ENCODE measurements around the gene SMO.
"Not testable (repeated sequence)": the region's sequence is repeated elsewhere in the genome, so short reads cannot be mapped to it uniquely, and the experiment has no call there.

SMO gene

DNA sequence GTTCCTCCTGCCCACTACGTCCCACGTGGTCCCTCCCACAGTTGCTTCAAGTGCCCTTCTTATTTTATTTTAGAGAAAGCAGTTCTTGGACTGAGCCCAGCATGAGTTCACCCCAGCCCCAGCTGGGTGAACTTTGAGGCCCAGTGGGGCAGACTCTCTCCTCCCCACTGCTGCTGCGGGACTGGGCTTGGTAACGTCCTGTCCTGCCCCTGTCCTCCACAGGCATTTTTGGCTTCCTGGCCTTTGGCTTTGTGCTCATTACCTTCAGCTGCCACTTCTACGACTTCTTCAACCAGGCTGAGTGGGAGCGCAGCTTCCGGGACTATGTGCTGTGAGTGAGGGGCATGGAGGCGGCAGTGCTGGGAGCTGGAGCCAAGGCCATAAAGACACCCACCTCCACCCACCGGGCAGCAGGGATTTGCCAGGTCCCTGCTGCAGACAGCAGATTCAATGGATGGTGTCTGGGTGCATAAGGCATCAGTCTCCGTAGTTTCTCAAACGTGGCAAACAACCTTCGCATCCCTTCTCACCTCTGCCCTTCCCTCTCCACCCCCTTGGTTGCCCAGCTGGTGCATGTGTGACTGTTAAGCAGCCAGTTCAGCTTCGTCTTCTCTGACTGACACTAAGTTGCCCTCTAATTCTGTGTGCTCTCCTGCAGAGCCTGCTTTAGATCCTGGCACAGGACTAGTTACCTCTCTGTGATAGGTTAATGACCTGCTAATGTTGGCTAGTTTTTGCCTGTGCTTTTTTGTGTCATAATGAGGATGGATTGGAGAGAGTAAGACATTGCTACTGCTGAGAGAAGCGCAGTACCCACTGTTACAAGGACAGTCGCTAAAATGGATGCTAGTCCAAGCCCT lies 20.9 kb downstream of the SMO start:
- FAIRE-seq, result no peak

DNA sequence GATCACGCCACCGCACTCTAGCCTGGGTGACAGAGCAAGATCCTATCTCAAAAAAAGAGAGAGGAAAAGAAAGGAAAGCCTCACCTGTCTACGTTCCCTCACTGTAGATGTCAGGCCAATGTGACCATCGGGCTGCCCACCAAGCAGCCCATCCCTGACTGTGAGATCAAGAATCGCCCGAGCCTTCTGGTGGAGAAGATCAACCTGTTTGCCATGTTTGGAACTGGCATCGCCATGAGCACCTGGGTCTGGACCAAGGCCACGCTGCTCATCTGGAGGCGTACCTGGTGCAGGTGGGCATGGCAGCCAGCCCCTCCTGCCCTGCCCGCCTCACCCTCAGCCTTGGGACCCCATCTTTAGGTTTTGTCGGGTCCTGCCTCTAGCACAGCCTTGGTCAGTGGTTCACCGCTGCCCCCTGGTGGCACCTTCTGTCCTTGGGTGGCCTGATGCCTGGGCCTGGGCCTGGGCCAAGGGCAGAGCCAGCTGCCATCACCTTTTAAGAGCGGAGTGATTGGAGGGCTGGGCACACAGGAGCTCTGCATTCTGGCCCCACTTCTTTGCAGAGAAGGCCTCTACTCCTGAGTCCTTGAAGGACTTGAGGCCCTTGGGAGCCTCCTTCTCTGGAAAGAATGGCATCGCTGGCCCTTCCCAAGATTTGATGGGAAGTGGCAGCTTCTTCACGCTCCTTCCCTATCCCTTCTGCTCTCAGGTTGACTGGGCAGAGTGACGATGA lies 22.0 kb downstream of the SMO start:
- no peak for FAIRE-seq

DNA sequence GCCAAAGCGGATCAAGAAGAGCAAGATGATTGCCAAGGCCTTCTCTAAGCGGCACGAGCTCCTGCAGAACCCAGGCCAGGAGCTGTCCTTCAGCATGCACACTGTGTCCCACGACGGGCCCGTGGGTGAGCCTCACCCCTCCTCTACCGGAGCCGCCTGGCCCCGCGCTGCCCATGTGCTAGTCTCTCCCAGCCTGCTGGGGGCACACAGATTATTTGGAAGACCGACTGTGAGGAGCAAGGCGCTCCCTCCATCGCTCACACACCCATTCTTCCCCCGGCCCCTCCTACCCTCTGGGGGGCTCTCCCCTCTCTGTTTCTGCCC lies 22.5 kb downstream of the SMO start:
- no peak for FAIRE-seq

DNA sequence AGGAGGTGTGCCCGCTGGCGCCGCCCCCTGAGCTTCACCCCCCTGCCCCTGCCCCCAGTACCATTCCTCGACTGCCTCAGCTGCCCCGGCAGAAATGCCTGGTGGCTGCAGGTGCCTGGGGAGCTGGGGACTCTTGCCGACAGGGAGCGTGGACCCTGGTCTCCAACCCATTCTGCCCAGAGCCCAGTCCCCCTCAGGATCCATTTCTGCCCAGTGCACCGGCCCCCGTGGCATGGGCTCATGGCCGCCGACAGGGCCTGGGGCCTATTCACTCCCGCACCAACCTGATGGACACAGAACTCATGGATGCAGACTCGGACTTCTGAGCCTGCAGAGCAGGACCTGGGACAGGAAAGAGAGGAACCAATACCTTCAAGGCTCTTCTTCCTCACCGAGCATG lies 23.7 kb downstream of the SMO start:
- no peak for FAIRE-seq

GRCh38 chr7:129212596-129212995 lies 24.2 kb downstream of the SMO start:
- no peak for FAIRE-seq

DNA sequence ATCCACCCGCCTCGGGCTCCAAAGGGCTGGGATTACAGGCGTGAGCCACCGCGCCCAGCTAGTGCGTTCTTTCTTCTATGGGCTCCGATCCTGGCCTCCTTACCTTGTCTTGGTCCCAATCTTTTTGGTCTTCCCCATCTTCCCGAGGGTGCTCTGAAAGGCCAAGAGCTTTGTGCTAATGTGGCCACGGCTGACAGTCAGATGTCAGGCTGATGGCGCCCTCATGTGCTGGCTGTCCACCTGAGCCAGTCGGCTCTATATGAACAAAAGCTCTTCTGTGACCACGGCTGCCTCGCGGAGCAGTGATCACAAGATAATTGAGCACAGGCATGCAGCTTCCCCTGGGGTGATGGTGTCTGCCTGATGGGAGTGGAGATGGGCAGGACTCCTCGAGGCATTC lies 25.4 kb downstream of the SMO start:
- no peak for FAIRE-seq

GRCh38 chr7:129215691-129216090 lies 27.3 kb downstream of the SMO start:
- not testable (repeated sequence) for FAIRE-seq

DNA sequence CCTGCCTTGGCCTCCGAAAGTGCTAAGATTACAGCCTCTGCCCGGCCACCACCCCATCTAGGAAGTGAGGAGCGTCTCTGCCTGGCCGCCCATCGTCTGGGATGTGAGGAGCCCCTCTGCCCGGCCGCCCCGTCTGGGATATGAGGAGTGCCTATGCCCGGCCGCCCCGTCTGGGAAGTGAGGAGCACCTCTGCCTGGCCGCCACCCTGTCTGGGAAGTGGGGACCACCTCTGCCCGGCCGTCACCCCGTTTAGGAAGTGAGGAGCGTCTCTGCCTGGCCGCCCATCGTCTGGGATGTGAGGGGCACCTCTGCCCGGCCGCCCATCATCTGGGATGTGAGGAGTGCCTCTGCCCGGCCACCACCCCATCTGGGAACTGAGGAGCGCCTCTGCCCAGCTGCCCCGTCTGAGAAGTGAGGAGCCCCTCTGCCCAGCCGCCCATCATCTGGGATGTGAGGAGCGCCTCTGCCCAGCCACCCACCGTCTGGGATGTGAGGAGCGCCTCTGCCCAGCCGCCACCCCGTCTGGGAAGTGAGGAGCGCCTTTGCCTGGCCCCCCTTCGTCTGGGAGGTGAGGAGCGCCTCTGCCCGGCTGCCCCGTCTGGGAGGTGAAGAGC lies 27.8 kb downstream of the SMO start:
- FAIRE-seq, result not testable (repeated sequence)

DNA sequence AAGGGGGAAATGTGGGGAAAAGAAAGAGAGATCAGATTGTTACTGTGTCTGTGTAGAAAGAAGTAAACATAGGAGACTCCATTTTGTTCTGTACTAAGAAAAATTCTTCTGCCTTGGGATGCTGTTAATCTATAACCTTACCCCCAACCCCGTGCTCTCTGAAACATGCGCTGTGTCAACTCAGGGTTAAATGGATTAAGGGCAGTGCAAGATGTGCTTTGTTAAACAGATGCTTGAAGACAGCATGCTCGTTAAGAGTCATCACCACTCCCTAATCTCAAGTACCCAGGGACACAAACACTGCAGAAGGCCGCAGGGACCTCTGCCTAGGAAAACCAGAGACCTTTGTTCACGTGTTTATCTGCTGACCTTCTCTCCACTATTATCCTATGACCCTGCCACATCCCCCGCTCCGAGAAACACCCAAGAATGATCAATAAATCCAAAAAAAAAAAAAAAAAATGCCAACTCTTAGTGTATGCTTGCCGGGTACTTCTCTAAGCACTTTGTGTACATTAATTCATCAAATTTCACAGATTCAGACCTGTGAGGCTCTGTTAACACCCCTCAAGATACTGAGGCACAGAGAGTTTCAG lies 28.5 kb downstream of the SMO start:
- FAIRE-seq, result not testable (repeated sequence)

DNA sequence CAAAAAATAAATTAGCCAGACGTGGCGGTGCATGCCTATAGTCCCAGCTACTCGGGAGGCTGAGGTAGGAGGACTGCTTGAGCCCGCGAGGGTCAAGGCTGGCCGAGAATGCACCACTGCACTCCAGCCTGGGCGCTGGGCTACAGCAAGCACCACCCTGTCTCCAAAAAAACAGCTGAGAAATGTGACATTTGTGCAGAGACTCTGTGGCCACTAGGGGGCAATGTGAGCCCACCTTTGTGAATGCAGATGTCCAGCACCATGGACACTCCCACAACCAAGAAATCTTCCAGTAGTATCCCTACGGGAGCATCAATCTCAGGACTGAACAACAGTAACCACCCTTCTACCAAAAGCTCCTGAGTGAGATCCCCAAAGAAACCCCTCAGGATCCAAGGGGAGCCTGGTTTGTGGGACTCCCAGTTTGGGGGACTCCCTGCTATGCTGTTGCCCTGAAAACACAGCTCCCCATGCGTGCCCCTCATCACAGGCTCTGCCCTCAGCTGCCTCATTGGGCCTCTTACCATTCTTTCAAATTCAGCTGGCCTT lies 30.2 kb downstream of the SMO start:
- FAIRE-seq, result no peak

- not testable (repeated sequence) for FAIRE-seq
Observed at GRCh38 chr7:129219166-129219565, 30.7 kb downstream of the SMO start.

GRCh38 chr7:129222064-129222463 lies 33.6 kb downstream of the SMO start:
- FAIRE-seq, result no peak

DNA sequence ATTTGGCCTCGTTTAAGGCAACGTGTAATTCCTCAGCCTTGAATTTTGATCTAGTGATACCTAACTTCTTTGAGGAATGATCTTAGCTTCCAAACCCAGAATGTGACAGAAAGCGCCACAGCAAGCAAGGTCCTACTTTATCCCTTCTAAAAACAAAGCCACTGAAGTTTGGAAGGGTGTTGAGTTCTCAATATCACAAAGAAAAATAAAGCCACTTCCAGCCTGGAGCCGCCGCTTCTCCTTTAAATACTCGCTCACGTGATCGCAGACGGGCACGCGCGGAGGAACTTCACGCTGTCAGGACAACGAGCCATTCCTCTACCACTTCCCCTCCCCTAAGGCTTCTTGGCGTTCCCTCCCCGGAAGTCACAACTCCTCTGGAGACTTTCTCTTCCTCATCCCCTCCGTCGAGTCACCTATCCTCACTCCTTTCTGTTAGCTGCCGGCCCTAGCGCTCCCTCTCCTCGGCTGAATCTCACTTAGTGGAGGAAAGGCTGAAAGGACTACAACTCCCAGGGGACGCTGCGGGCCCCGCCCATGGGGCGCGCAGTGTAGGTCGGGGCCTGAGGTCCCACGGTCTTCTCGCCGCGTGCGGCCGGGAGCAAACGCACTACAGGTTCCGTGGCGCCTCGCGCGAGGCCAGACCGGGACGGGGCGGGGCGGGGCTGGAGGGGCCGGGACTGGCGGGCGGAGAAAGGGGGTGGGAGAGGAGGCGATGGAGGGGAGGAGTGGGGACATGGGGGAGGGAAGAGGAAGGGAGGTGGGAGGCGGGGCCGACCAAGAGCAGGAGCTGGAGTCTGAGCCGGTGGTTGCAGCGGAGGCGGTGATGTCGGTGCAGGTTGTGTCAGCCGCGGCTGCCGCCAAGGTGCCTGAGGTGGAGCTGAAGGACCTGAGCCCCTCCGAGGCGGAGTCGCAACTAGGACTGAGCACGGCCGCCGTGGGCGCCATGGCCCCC lies 36.1 kb downstream of the SMO start, which contains the start of gene AHCYL2:
AHCYL2 (plus strand) TSS at position 780 of the 955 bp plus-strand sequence.
- FAIRE-seq, result no peak

DNA sequence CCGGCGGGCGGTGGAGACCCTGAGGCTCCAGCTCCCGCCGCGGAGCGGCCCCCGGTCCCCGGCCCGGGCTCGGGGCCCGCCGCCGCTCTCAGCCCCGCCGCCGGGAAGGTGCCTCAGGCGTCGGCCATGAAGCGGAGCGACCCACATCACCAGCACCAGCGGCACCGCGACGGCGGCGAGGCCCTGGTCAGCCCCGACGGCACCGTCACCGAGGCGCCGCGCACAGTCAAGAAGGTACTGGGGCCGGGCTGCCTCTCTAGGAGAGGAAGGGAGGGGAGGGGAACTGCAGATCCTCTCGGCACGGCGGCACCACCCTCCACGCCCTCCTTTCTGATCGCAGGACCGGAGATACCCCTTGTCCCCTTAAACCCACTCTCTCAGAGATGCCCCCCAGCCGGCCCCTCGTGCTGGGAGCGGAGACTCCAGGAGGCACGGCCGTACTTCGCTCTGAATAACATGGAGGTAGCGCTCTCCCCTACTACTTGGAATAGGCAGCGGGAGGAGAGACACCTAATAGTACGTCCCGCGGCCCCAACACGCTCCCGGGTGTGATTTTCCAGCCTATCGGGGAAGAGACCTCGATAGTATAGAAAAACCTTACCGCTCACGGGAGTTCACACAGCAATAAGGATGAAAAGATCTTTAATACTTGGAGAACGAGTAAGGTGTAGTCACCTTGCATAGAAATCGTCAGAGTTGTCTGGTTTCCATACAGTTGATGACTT lies 36.9 kb downstream of the SMO start:
- no peak for FAIRE-seq

- FAIRE-seq, result no peak
Observed at GRCh38 chr7:129225931-129226572, 37.6 kb downstream of the SMO start.

DNA sequence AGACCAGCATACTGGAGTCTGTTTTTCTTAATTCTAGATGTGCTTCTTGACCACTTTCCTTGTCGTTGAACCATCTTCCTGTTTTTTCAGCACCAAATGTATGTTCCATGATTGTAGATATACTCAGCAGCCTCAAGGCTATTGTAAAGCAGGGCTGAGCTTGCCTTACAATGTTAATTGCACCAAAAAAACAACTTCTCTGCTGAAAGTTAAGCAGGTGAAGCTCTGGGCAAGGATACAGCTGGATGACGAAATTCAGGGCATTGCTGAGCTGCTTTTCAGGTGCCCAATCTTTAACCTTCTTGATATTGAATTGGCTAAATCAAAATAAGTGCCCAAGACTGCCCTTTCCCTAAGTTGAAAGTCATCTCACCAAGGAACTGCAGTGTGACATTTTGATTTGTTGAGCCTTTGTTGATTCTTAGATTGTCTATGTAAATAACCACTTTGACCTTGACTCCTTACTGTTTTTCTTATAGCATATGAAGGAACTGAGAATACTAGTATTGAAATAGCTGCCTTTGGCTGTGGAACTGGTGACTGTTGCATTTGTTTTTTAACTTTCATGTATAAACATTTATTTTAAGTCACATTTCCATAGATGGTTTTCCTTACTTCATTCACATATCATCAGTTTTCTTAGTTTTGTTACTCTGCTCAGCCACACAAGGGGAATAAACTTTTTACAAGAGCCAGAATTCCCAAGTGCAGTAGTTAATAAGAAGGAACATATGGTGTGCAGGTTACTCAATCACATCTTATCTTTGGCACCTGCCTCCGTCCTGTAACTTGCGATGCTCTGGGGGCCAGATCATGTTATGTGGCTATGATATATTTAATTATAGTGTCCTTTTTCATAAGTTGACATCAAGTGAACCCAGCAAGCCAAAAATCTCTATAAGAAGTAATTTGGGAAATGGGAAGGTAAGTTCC lies 39.5 kb downstream of the SMO start:
- no peak for FAIRE-seq

DNA sequence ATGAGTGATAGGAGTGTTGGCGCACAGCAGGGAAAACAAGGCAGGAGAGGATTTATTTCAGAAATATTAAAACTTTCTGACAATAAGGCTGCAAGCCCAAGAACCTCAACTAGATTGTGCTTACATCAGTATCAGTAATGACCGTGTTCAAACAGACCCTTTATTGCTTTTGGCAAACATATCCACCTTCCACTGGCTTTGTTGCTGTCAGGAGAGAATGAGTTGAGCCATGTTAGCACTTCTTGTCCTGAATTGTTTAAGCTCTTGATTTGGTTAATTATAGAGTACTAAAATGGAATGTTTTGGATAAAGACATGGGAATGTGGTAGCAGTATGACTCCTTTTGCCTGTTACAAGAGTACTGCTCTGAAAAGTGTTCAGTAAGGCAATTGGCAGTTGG lies 40.2 kb downstream of the SMO start:
- no peak for FAIRE-seq

GRCh38 chr7:129231666-129232065 lies 43.2 kb downstream of the SMO start:
- FAIRE-seq, result no peak

DNA sequence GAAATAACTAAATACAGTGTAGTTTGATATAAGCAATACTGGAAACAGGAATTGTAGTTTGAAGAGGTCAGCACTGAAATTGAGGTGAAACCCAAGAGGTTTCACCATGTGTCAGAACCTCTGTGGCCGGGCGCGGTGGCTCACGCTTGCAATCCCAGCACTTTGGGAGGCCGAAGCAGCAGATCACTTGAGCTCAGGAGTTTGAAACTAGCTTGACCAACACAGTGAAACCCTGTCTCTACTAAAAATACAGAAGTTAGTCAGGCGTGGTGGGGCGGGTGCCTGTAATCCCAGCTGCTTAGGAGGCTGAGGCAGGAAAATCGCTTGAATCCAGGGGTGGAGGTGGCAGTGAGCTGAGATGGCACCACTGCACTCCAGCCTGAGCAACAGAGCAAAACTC lies 50.1 kb downstream of the SMO start:
- FAIRE-seq, result no peak

All from colon (tissue), 2 donors.